ENCODE results near the gene MAGEA10. TPM values are rescaled to one million over a fixed set of nuclear protein-coding genes. Genes with fewer than 3 reads are reported as not detected.

The MAGEA10 gene
- total and polyA plus RNA-seq, 2 of the 8 experiments (the other 6 are each of a cell fraction or from before 2014, with no cell fraction given) = not detected

Other genes with a start within 250 kb of the MAGEA10 start
- gene MAGEA4, start 225.7 kb downstream of the MAGEA10 start, total RNA-seq (2021; fragmentation: NEBNext Ultra II Directional; extraction: Animal tissue kit (Norgen Biotek cat#: 25700)) = 0.27 and 0.45 TPM in 2 replicates
- 0.67 and 2.3 TPM in 2 replicates for gene MAGEA4, start 225.7 kb downstream of the MAGEA10 start, polyA plus RNA-seq (2011; rRNA removed)
- 3.5 and 5.5 TPM in 2 replicates for gene GABRE, start 163.9 kb downstream of the MAGEA10 start, total RNA-seq (2021; fragmentation: NEBNext Ultra II Directional; extraction: Animal tissue kit (Norgen Biotek cat#: 25700))
- gene GABRE, start 163.9 kb downstream of the MAGEA10 start, polyA plus RNA-seq (2011; rRNA removed) = 7.0 and 16.3 TPM in 2 replicates

Data from H1 (cell line).